HG03469 (cell line): Measurements from ENCODE around the gene ADSL.

Experiments used
- ATAC-seq: cut with Tn5 transposase; IDR thresholded peaks from one replicate; pipeline ENCODE4 v1.9.1; 2021; ENCODE audit warnings: mild to moderate bottlenecking, moderate library complexity, moderate number of reproducible peaks; ENCODE audit not compliant: unreplicated experiment

Gene ADSL

GRCh38 chr22:40415531-40416266, 69.4 kb downstream of the ADSL start:
- ATAC-seq, result no peak

GRCh38 chr22:40416267-40416570, 69.9 kb downstream of the ADSL start:
- no peak for ATAC-seq

DNA sequence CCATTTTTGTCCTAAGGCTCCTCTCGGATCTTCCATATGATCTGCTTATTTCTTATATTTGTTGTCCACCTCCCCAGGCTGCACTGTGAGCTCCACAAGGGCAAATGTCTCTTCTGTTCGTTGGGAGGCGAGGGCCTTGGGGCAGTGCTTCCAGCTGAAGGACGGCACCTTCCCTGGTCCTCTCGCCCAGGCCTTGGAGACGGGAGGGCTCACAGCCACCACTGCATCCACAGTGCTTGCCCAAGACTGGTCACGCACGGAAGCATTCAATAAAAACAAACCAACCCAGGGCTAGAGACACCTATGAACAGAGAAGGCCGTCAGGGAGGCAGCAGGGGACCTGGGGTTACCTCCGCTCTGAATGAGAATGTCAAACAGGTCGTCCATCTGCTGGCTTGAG, 70.3 kb downstream of the ADSL start:
- no peak for ATAC-seq

DNA sequence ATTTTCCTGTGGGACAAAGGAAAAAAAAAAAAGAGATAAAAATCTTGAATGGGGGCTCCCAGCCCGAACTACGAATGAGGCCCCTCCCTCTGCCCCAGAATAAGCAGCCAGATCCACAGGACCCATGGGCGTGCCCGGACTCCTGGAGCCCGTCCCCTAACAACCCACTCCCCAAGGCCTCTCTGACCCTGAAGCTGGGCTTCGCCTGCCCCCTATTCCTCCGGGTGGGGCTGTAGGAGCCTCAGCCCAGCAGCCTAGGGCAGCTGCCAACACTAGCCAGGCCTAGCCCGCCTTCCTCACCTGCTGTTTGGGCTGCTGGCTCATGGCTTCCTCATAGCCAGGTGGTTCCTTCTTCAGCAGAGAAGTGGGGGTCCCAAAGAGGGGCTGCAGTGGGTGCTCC, 70.7 kb downstream of the ADSL start:
- no peak for ATAC-seq

DNA sequence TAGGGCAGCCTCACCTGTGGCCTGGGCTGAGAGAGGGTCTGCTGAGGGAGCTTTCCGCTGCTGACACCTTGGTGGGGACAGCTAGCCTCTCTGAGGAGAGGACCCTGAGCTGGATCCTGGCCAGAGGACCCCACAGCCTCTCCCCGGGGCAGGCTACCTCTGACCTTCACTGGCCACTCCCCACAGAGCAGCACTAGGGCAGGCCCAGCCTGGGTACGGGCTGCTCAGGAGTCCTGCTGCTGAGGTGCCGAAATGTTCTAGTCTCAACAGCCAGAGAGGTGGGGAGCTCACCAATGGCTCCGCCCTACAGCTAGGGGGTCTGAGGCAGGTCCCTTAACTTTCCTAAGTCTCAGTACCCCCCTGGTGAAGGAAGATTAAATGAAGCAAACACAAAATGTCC, 71.6 kb downstream of the ADSL start:
- no peak for ATAC-seq

DNA sequence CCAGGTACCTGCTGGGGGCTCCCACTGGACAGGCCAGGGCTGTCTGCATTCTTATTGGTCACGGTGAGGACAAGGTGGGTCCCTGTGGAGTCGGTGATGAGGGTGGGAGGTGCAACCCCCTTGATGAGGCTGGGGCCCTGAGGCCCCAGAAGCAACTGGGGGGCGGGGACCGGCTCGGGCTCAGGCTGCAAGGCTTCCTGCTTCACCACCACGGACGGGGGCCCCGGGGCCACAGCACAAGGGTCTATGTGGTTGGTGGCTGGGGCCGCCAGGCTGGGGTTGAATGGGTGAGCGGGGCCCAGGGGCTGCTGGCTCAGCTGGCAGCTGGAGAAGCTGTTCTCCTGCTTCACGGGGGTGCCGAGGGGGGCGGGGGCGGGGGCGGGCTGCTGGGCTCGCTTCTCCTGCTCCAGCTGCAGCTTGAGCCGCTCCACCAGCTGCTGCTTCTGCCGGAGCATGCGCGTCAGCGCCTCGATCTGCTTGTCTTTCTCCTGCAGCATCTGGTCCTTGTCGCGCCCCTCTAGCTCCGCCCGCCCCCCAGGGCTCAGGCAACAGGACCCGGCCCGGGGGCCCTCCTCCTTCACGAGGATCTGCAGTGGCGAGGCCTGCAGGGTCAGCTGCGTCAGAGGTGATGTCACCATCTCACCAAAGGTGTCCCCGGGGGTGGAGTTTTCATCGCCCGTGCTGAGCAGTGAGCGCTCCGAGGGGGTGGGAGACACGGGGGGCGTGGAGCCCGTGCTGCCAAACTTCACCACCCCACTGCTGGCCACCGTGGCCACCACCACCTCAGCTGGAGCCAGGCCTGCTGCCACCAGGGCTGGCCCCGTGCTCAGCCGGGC, 72.3 kb downstream of the ADSL start:
- no peak for ATAC-seq

GRCh38 chr22:40419718-40420117, 73.4 kb downstream of the ADSL start:
- no peak for ATAC-seq

GRCh38 chr22:40420341-40421081, 74.2 kb downstream of the ADSL start:
- no peak for ATAC-seq

DNA sequence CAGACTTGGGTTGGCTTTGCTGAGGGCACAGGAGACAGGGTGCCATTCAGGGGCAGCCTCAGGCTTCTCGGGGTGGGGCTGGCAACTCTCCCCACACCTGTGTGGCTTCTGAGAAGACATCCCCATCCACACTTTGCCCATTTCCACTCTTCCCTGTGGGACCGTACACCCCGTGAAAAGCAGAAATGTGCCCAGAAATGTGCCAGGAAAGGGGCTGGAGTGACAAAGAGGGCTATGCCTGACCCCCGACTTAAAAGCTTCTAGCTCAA, 74.7 kb downstream of the ADSL start:
- ATAC-seq, result no peak

DNA sequence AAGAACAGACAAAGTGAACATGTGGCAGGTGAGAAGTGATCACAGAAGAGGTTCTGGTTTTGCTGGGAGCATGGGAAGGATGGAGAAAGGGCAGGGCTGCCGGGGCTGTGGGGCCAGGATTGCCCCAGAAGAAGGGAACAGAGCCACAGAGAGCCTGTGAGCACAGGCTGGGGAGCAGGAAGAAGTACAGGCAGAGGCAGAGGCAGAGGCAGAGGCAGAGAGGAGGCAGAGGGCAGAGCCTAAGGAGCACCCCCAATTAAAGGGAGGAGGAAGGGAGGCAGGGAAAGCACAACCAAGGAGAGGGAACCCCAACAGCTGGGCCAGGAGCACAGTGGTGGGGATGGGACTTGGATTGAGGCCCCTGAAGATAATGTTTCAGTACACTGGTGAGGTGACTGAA, 75.6 kb downstream of the ADSL start:
- ATAC-seq, result no peak

DNA sequence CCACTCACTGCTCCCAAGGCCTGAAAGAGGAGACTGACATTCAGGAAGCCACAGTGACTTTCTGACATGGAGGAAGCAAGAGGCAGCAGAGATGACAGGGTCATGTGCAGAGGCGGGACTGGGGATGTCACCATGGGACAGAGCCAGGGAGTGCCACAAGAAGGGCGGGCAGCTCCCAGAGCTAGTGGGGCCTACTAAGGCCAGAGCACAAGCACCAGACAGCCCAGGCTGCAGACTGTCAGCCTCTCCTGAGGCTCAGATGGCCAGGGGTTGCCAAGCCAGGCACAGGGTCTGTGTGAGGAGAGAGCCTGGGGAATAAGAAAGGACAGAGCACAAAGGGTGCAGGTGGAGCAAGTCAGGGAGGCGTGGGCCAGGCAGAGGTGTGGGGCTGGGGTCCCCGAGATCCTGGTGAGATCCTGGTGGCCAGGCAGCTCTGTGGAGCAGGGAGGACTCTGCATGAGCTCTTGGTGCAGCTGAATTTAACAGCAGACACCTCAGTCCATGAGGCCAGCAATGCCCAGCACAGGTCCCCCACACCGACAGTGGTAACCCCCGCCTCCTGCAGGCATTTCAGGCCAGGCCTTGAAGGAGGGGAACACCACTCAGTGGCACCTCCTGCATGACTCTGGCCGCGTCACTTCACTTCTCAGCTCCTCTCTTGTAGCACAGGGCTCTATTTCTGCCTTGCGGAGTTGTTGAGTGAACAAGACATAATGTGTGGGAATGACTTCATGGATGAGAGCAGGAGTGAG, 76.4 kb downstream of the ADSL start:
- no peak for ATAC-seq

GRCh38 chr22:40423310-40423688, 77.0 kb downstream of the ADSL start:
- no peak for ATAC-seq

DNA sequence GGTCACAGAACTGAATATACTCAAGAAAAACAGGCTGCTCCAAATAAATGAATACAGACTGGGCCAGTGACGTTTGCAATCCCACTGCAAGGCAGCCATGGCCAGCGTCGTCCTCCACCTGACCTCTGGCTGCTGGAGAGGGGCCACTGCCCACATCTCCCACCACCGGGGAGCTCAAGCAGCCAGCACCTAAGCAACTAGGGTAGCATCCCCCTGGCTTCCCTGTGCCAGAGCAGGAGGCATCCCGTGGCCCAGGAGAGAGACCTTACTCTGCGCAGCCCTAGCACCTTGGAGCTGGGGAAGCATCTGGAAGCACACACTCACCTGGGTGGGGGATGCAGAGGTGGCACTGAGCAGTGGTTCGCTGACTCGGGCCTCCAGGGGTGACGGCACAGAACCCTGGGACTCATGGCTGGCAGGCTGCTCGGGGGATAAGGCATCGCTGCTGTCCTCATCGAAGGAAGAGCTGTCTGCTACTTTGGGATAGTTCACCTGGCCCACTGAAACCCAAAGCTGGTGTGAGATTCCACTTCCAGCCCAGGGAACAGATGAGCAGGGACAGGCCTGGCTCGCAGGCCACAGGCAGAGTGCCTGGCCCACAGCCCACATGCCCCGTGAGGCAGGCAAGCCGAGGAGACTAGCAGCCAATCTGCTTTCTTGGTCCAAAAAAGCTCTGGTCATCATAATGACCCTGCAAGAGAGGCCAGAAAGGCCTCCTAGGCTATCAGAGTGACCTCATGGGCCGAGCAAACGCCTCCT, 77.8 kb downstream of the ADSL start:
- ATAC-seq, result no peak

GRCh38 chr22:40425082-40425481, 78.8 kb downstream of the ADSL start:
- ATAC-seq, result no peak

DNA sequence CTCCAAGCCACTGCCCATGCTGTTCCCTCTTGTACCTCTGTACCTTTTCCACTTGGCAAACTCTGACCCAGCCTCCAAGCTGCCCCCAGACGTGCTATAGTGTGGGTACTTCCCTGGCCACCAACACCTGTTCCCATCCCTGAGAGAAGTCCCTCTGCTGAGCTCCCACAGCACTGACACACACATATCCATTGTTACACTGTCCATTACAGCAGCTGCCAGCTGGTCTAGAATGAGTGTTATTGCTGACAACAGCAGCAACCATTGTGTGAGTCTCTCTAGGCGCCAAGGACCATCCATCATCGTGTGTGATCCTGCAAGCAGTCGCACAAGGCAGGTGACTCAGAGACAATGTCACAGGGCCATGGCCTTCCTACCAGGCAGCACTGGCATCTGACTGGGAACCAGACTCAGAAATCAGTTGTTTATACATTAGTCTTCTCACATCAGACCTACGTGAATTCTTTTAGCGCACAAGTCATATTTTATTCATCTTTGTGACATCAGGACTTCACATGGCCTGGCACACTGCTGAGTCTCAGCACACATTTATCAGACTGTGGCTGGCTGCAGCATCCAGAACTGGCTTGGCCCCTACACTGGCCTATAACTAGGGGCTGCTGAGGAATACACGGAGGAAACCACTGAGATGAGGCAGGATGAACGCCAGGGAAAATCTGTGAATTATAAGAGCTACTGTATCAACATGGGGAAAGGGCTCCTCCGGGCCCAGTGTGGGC, 80.5 kb downstream of the ADSL start:
- no peak for ATAC-seq

- no peak for ATAC-seq
These were observed 82.5 kb downstream of the ADSL start for GRCh38 chr22:40428796-40429195.

DNA sequence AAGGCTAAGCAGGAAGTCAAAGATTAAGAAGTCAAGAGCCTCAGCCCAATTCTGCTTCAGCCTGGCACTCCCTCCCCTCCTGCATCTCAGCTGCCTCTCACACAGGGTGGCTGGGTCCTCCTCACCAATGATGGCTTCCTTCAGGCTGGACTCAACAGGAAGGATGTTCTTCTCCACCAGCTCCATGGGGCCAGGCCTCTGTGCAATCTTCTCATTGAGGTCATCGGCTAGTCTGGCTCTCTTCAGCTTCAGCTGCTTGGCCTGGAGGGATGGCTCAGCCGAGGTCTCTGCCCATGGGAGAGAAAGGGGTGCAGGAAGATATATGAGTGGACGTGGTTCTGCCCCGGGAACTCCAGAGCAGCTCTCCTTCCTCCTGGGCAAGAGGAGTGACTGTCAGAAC, 83.2 kb downstream of the ADSL start:
- ATAC-seq, result no peak

GRCh38 chr22:40430991-40431390, 84.7 kb downstream of the ADSL start:
- no peak for ATAC-seq

- ATAC-seq, result no peak
These were observed 85.9 kb downstream of the ADSL start for GRCh38 chr22:40432157-40432556.

DNA sequence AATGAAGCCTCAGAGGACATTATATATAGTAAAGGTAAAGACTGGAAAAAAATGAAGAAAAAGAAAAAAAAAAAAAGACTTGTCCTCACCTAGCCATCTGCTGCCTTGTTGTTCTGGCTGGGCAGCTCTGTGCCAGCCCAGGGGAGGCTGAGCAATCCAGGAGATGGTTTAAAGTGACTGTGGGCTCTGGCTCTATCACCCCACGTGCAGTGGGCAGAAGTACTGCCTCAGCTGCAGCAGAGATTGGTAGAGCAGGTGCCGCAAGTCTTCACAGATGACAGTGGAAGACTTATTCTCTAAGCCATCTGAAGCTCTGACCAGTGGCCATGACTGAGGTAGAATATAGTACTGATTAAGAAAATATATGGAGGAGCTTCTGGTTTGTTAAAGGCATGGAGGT, 86.3 kb downstream of the ADSL start:
- no peak for ATAC-seq
